ENCODE results near the gene ZNF408. TPM values are rescaled to one million over a fixed set of nuclear protein-coding genes. Genes with fewer than 3 reads are reported as not detected.

ZNF408 gene
- total RNA-seq, 1 donor from 2014 or later = 5.8 TPM

- no peak for DNase-seq (ENCODE audit: low spot score)
Measured at GRCh38 chr11:46675949-46676348, 24.9 kb upstream of the ZNF408 start.

GRCh38 chr11:46676436-46677158 lies 24.2 kb upstream of the ZNF408 start:
- DNase-seq (ENCODE audit: low spot score) = no peak

GRCh38 chr11:46677169-46677568 lies 23.7 kb upstream of the ZNF408 start:
- no peak for DNase-seq (ENCODE audit: low spot score)

GRCh38 chr11:46677991-46678740 lies 22.7 kb upstream of the ZNF408 start:
- no peak for DNase-seq (ENCODE audit: low spot score)

- DNase-seq (ENCODE audit: low spot score) = no peak
Measured at GRCh38 chr11:46678741-46679130, 22.1 kb upstream of the ZNF408 start.

GRCh38 chr11:46679241-46680163 lies 21.3 kb upstream of the ZNF408 start:
- no peak for DNase-seq (ENCODE audit: low spot score)

- no peak for DNase-seq (ENCODE audit: low spot score)
Measured at GRCh38 chr11:46680164-46680760, 20.6 kb upstream of the ZNF408 start.

- DNase-seq (ENCODE audit: low spot score) = no peak
Measured at GRCh38 chr11:46680815-46681214, 20.0 kb upstream of the ZNF408 start.

- no peak for DNase-seq (ENCODE audit: low spot score)
Measured at GRCh38 chr11:46681814-46682213, 19.0 kb upstream of the ZNF408 start.

GRCh38 chr11:46682773-46683752 lies 17.8 kb upstream of the ZNF408 start:
- no peak for DNase-seq (ENCODE audit: low spot score)

GRCh38 chr11:46684367-46684766 lies 16.5 kb upstream of the ZNF408 start:
- no peak for DNase-seq (ENCODE audit: low spot score)

- no peak for DNase-seq (ENCODE audit: low spot score)
Measured at GRCh38 chr11:46686886-46687795, 13.7 kb upstream of the ZNF408 start.

- DNase-seq (ENCODE audit: low spot score) = no peak
Measured at GRCh38 chr11:46690702-46691101, 10.1 kb upstream of the ZNF408 start.

- DNase-seq (ENCODE audit: low spot score) = no peak
Measured at GRCh38 chr11:46692450-46692849, 8.4 kb upstream of the ZNF408 start.

GRCh38 chr11:46693597-46694012 lies 7.2 kb upstream of the ZNF408 start:
- no peak for DNase-seq (ENCODE audit: low spot score)

- no peak for DNase-seq (ENCODE audit: low spot score)
Measured at GRCh38 chr11:46694072-46694471, 6.8 kb upstream of the ZNF408 start.

- no peak for DNase-seq (ENCODE audit: low spot score)
Measured at GRCh38 chr11:46694607-46695006, 6.2 kb upstream of the ZNF408 start.

- DNase-seq (ENCODE audit: low spot score) = no peak
Measured at GRCh38 chr11:46695345-46696211, 5.3 kb upstream of the ZNF408 start.

Measured in mesenteric fat pad (tissue), 1 donor.